ENCODE results near the gene GRIA4. TPM values are rescaled to one million over a fixed set of nuclear protein-coding genes. Genes with fewer than 3 reads are reported as not detected.

The GRIA4 gene
- total and polyA plus RNA-seq, 2 donors (not counting 1 experiment from before 2014, with no cell fraction given): not detected

DNA sequence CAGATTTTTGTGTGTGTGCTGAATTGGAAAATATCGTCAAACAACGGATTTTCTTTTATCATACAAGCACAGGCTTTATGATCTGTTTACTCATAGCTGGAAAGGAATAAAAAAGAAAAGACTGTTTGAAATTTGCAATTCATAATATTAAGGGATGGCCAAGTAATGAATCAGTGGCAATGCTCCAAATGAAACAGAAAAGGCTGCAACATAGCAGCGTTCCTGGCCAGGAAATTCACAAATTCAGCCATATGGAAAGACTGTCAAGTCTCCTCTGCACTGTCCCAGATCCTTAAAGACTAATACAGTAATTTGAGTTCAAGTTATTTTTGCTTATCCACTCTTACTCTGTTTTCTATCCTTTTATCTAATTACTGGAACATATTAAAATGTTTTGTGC is 313.9 kb downstream of the GRIA4 start:
- H3K4me1 Mint-ChIP-seq: no peaks in the 10 kb centered on the region
- TF ChIP-seq EZH2 (IDR thresholded peaks at IDR 0.05; ENCODE audit: borderline replicate concordance, insufficient read depth, low read depth, low read length, poor library complexity, severe bottlenecking) (no peak), CTCF (IDR thresholded peaks at IDR 0.05) (no peak)
- ChIA-PET CTCF (no interaction called here), POLR2A (no interaction called here)
- H3K27me3 Mint-ChIP-seq: no peaks in the 10 kb centered on the region
- H3K4me2 ChIP-seq (replicated peaks; ENCODE audit: low read depth, low read length, poor library complexity, severe bottlenecking): no peak overlapping the region
- no peaks in the 10 kb centered on the region for H3K27me3 ChIP-seq (replicated peaks in 1 of 4; ENCODE audit: control extremely low read depth in 1 of 4, control insufficient read depth in 3 of 4, insufficient read depth in 4 of 4, low read length in 3 of 4)
- ATAC-seq (ENCODE audit: low read depth) (no peak), DNase-seq (no peak)
- no peak overlapping the region for H2AFZ ChIP-seq (ENCODE audit: insufficient read depth, low read depth, low read length, poor library complexity, severe bottlenecking)
- no peaks in the 10 kb centered on the region for H3K36me3 ChIP-seq (replicated peaks in 1 of 2; ENCODE audit: control extremely low read depth in 1 of 2, control insufficient read depth in 1 of 2, extremely low read depth in 1 of 2, insufficient read depth in 2 of 2, low read length in 1 of 2)
- no peak overlapping the region for H3K9ac ChIP-seq (ENCODE audit: low read length)
- no peak overlapping the region for H3K4me3 ChIP-seq (ENCODE audit: control extremely low read depth in 1 of 5, extremely low read depth in 1 of 5, insufficient read depth in 1 of 5, low read depth in 2 of 5, low read length in 4 of 5)
- no peaks in the 10 kb centered on the region for H4K20me1 ChIP-seq (ENCODE audit: control insufficient read depth, insufficient read depth, low read length, poor library complexity, severe bottlenecking)
- no peaks in the 10 kb centered on the region for H3K79me2 ChIP-seq (ENCODE audit: control insufficient read depth, insufficient read depth, low read length)
- no peaks in the 10 kb centered on the region for H3K9me3 ChIP-seq (ENCODE audit: control extremely low read depth in 1 of 3, control insufficient read depth in 2 of 3, insufficient read depth in 1 of 3, low read length in 2 of 3)
- WGBS (ENCODE audit: insufficient coverage): no CpG with 5 or more reads among the region's 3 CpGs
- no peak overlapping the region for H3K4me3 Mint-ChIP-seq
- H3K27ac ChIP-seq (ENCODE audit: low read length in 2 of 2): no peak overlapping the region
- no peaks in the 10 kb centered on the region for H3K4me1 ChIP-seq (ENCODE audit: control insufficient read depth in 2 of 2, insufficient read depth in 2 of 2, low read length in 2 of 2)
- no peaks in the 10 kb centered on the region for H3K9me3 Mint-ChIP-seq (ENCODE audit: insufficient read depth)
- no peak overlapping the region for H3K27ac Mint-ChIP-seq
- intact Hi-C loops (cut with micrococcal nuclease): no loop called here

- Mint-ChIP-seq H3K4me1 (no peaks in the 10 kb centered on the region), H3K27ac (no peak overlapping the region), H3K4me3 (no peak overlapping the region), H3K9me3 (ENCODE audit: insufficient read depth) (no peaks in the 10 kb centered on the region), H3K27me3 (no peaks in the 10 kb centered on the region)
- ATAC-seq (ENCODE audit: low read depth) (no peak), DNase-seq (no peak)
- no peak overlapping the region for H3K4me2 ChIP-seq (replicated peaks; ENCODE audit: low read depth, low read length, poor library complexity, severe bottlenecking)
- no peak overlapping the region for H3K27ac ChIP-seq (ENCODE audit: low read length in 2 of 2)
- H3K36me3 ChIP-seq (replicated peaks in 1 of 2; ENCODE audit: control extremely low read depth in 1 of 2, control insufficient read depth in 1 of 2, extremely low read depth in 1 of 2, insufficient read depth in 2 of 2, low read length in 1 of 2): no peaks in the 10 kb centered on the region
- no peaks in the 10 kb centered on the region for H4K20me1 ChIP-seq (ENCODE audit: control insufficient read depth, insufficient read depth, low read length, poor library complexity, severe bottlenecking)
- intact Hi-C loops (cut with micrococcal nuclease): no loop called here
- ChIA-PET POLR2A (no interaction called here), CTCF (no interaction called here)
- H3K4me3 ChIP-seq (ENCODE audit: control extremely low read depth in 1 of 5, extremely low read depth in 1 of 5, insufficient read depth in 1 of 5, low read depth in 2 of 5, low read length in 4 of 5): no peak overlapping the region
- no peaks in the 10 kb centered on the region for H3K4me1 ChIP-seq (ENCODE audit: control insufficient read depth in 2 of 2, insufficient read depth in 2 of 2, low read length in 2 of 2)
- H3K27me3 ChIP-seq (replicated peaks in 1 of 4; ENCODE audit: control extremely low read depth in 1 of 4, control insufficient read depth in 3 of 4, insufficient read depth in 4 of 4, low read length in 3 of 4): no peaks in the 10 kb centered on the region
- H3K9me3 ChIP-seq (ENCODE audit: control extremely low read depth in 1 of 3, control insufficient read depth in 2 of 3, insufficient read depth in 1 of 3, low read length in 2 of 3): no peaks in the 10 kb centered on the region
- WGBS (ENCODE audit: insufficient coverage): no CpG with 5 or more reads among the region's 3 CpGs
- TF ChIP-seq EZH2 (IDR thresholded peaks at IDR 0.05; ENCODE audit: borderline replicate concordance, insufficient read depth, low read depth, low read length, poor library complexity, severe bottlenecking) (no peak), CTCF (IDR thresholded peaks at IDR 0.05) (no peak)
- H2AFZ ChIP-seq (ENCODE audit: insufficient read depth, low read depth, low read length, poor library complexity, severe bottlenecking): no peak overlapping the region
- no peaks in the 10 kb centered on the region for H3K79me2 ChIP-seq (ENCODE audit: control insufficient read depth, insufficient read depth, low read length)
- no peak overlapping the region for H3K9ac ChIP-seq (ENCODE audit: low read length)
Measured at GRCh38 chr11:105929084-105929955, 319.4 kb downstream of the GRIA4 start.

Data from B cell (primary cell).